Measurements from ENCODE around the gene OR10R2.

Gene OR10R2

GRCh38 chr1:158506369-158506987 lies 34.5 kb downstream of the OR10R2 start:
- H3K27ac Mint-ChIP-seq = no peak overlapping the region
- peaks cover 2% of the 10 kb centered on the region for H3K9me3 Mint-ChIP-seq
- no peaks in the 10 kb centered on the region for H3K4me1 Mint-ChIP-seq (ENCODE audit: low read depth)
- peak; percentile 46 for DNase-seq
- no peaks in the 10 kb centered on the region for H3K36me3 Mint-ChIP-seq (ENCODE audit: low read depth)
- no peak overlapping the region for H3K4me3 Mint-ChIP-seq
- H3K27me3 Mint-ChIP-seq = peaks cover 39% of the 10 kb centered on the region

GRCh38 chr1:158507511-158507910 lies 35.5 kb downstream of the OR10R2 start:
- no peak overlapping the region for H3K4me3 Mint-ChIP-seq
- no peak for DNase-seq
- H3K9me3 Mint-ChIP-seq = peaks cover 2% of the 10 kb centered on the region
- no peaks in the 10 kb centered on the region for H3K36me3 Mint-ChIP-seq (ENCODE audit: low read depth)
- no peak overlapping the region for H3K27ac Mint-ChIP-seq
- peaks cover 38% of the 10 kb centered on the region for H3K27me3 Mint-ChIP-seq
- no peaks in the 10 kb centered on the region for H3K4me1 Mint-ChIP-seq (ENCODE audit: low read depth)

DNA sequence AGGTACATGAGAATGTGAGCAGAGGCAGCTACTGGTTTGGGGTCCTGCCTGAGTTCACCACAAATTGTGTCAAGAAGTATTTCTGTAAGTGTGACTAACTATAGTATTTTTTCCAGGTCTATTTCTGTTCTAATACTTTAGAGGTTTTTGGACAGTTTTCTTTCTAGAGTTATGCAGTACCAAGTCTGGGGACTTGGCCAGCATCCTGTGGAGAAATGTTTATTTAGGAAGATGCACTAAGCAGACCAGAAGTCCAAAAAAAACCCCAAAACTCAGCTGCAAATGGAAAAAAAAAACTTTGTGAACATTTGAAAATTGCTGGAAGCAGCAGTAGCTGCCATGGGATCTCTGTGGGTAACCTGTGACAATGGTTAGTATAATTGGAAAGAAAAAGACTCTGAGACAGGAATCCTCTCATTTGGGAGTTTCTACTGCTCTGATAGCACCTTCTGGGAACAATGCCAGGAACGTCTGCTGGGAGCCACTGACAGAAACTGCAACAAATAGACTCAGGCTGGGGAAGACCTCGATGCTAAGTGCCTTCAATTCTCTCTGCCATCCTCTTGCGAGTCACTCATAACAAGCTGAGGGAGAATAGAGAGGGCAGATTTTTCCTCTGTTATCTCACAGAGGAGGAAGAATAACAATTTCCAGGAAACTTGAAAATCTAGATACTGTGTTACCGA lies 37.6 kb downstream of the OR10R2 start:
- Mint-ChIP-seq H3K27me3 (peaks cover 37% of the 10 kb centered on the region), H3K4me3 (no peak overlapping the region), H3K9me3 (peaks cover 2% of the 10 kb centered on the region), H3K27ac (no peak overlapping the region), H3K36me3 (ENCODE audit: low read depth) (no peaks in the 10 kb centered on the region), H3K4me1 (ENCODE audit: low read depth) (no peaks in the 10 kb centered on the region)
- DNase-seq = no peak

DNA sequence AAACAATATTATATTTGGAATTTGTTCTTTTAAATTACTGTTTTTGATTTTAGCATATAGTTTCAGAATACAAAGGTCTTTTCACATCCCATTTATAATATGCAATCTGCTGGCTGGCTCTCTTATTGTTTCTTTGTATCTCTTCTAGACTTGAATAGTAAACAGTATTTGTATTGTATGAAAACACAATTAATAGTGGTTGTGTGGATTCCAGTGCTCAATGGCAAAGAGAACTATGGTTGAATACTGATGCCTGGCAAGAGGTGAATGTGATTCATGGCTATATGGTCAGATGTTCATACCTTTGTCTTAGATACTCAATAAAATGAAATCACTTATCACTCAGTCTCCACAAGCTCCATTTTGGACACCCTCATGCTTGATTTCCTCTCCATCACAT lies 44.9 kb downstream of the OR10R2 start:
- Mint-ChIP-seq H3K4me3 (no peak overlapping the region), H3K4me1 (ENCODE audit: low read depth) (no peaks in the 10 kb centered on the region), H3K9me3 (no peaks in the 10 kb centered on the region), H3K36me3 (ENCODE audit: low read depth) (no peaks in the 10 kb centered on the region), H3K27ac (no peak overlapping the region), H3K27me3 (peaks cover 27% of the 10 kb centered on the region)
- DNase-seq = no peak

GRCh38 chr1:158520021-158520420 lies 48.0 kb downstream of the OR10R2 start:
- no peak for DNase-seq
- Mint-ChIP-seq H3K4me3 (no peak overlapping the region), H3K27ac (no peak overlapping the region), H3K9me3 (no peaks in the 10 kb centered on the region), H3K36me3 (ENCODE audit: low read depth) (no peaks in the 10 kb centered on the region), H3K27me3 (peaks cover 28% of the 10 kb centered on the region), H3K4me1 (ENCODE audit: low read depth) (no peaks in the 10 kb centered on the region)

- Mint-ChIP-seq H3K4me1 (ENCODE audit: low read depth) (no peaks in the 10 kb centered on the region), H3K27ac (no peak overlapping the region), H3K27me3 (peaks cover 26% of the 10 kb centered on the region), H3K36me3 (ENCODE audit: low read depth) (no peaks in the 10 kb centered on the region), H3K9me3 (no peaks in the 10 kb centered on the region), H3K4me3 (no peak overlapping the region)
- no peak for DNase-seq
Measured at GRCh38 chr1:158520955-158521665, 49.1 kb downstream of the OR10R2 start.

DNA sequence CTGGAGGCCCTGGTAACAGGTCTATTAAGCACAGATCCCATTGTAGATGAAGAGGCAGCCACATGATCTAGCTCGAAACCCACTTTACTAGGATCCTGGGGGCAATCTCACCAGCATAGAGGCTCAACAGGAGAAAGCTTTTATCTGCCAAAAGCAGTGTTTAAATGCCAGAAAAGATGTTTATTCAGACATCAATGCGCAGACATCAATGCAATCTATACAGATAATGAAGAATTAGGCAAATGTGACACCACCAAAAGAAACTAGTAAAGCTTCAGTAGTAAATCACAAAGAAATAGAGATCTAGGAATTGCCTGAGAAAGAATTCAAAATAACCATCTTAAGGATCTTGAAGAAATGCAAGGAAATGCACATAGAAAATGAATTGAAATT lies 49.6 kb downstream of the OR10R2 start:
- Mint-ChIP-seq H3K27me3 (peaks cover 26% of the 10 kb centered on the region), H3K27ac (no peak overlapping the region), H3K4me1 (ENCODE audit: low read depth) (no peaks in the 10 kb centered on the region), H3K9me3 (no peaks in the 10 kb centered on the region), H3K4me3 (no peak overlapping the region), H3K36me3 (ENCODE audit: low read depth) (no peaks in the 10 kb centered on the region)
- DNase-seq = no peak

DNA sequence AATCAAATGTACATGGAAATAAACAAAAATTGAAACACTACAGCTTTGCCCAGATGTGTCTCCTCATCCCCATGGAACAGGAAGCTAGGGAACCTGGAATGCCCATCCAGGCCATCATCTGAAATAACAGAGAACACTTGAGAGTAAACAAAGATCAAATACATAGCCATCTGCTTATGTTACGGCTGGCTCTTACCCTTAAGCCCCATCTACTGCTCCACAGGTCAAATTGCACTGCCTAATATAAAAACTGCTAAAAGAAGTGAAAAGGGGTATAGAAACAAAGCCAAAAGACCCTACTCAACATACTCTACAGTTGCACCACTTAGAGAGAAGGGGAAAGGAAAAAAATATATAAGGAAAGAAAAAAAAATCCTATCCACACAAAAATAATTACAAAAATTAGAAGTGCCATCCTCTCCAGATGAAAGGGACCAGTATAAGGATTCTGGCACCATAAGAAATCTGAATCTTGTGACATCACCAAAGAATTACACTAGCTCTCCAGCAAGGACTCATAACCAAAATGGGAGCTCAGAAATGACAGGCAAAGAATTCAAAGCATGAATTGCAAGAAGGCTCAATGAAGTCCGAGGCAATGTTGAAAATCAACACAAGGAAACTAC lies 55.3 kb downstream of the OR10R2 start:
- no peak overlapping the region for H3K4me3 Mint-ChIP-seq
- DNase-seq = no peak
- H3K4me1 Mint-ChIP-seq (ENCODE audit: low read depth) = no peaks in the 10 kb centered on the region
- H3K27ac Mint-ChIP-seq = no peak overlapping the region
- H3K27me3 Mint-ChIP-seq = peaks cover 21% of the 10 kb centered on the region
- peaks cover 5% of the 10 kb centered on the region for H3K9me3 Mint-ChIP-seq
- no peaks in the 10 kb centered on the region for H3K36me3 Mint-ChIP-seq (ENCODE audit: low read depth)
